HepG2 (cell line): ENCODE measurements around the gene PTH2. TPM values are rescaled to one million over a fixed set of nuclear protein-coding genes. Genes with fewer than 3 reads are reported as not detected.

ENCODE experiments used
- ATAC-seq: fragments of 200-7000 bp; cut with Tn5 transposase; 3 replicates; pipeline ENCODE4 v1.9.1; 2020; ENCODE audit warnings: mild to moderate bottlenecking, moderate library complexity
- BruUV-seq: library from RNA; stranded (reverse); fragments of 400-500 nt; replicated peaks from 2 replicates; lab custom pipeline; 2021; lab: Mats Ljungman, UMichigan
- CTCF ChIA-PET: fragments of 300-600 bp; formaldehyde crosslinking; extraction: SDS; loops from one replicate; lab custom pipeline; 2021; ENCODE audit warnings: low total read pairs, inconsistent platforms, low intra/inter-chr PET ratio; lab: Yijun Ruan, JAX
- POLR2A ChIA-PET: fragments of 350-600 bp; sonication (Branson Sonifier 250); formaldehyde crosslinking; loops from one replicate; lab custom pipeline; 2020; ENCODE audit warnings: antibody characterized with exemption, inconsistent platforms; lab: Yijun Ruan, JAX
- DNase-seq: peaks from one replicate; pipeline ENCODE4 v3.0.0-alpha.2; 2015; ENCODE audit warnings: low spot score
- FAIRE-seq: peaks from 3 replicates; lab custom pipeline; 2011; peaks lifted over from hg19 to GRCh38; lab: Jason Lieb, UNC
- H2AFZ ChIP-seq: one replicate; pipeline ENCODE4 v1.6.1; 2011; ENCODE audit warnings: low read length, inconsistent platforms
- H3K27ac ChIP-seq: fragments of 300-600 bp; 3 replicates; pipeline ENCODE4 v1.8.0; 2011; ENCODE audit warnings: mixed run types, mild to moderate bottlenecking, mixed read lengths, low read length, inconsistent platforms; ENCODE audit not compliant: insufficient read depth; ENCODE audit errors: extremely low read length
- H3K27me3 ChIP-seq, 2 experiments: fragments of 200-600 bp in 1 of 2; 2 replicates in 1 of 2; 3 replicates in 1 of 2; pipeline versions ENCODE4 v1.6.0 to v1.8.0; 2011; ENCODE audit warnings: low read length in 2 of 2, mild to moderate bottlenecking in 2 of 2, moderate library complexity in 2 of 2, inconsistent platforms in 1 of 2; ENCODE audit not compliant: insufficient read depth in 2 of 2, control insufficient read depth in 1 of 2
- H3K36me3 ChIP-seq, 2 experiments: fragments of 200-600 bp in 1 of 2; replicated peaks in 1 of 2; 2 replicates in 1 of 2; 3 replicates in 1 of 2; pipeline versions ENCODE4 v1.5.1 to v1.8.0; 2011; ENCODE audit warnings: low read length in 2 of 2, inconsistent platforms in 1 of 2; ENCODE audit not compliant: insufficient read depth in 2 of 2, control insufficient read depth in 1 of 2
- H3K4me1 ChIP-seq: 2 replicates; pipeline ENCODE4 v1.5.1; 2012; ENCODE audit warnings: low read length, inconsistent platforms; ENCODE audit not compliant: insufficient read depth
- H3K4me2 ChIP-seq: 2 replicates; pipeline ENCODE4 v1.6.0; 2011; ENCODE audit warnings: low read depth, low read length, inconsistent platforms
- H3K4me3 ChIP-seq, 3 experiments: fragments of 200-600 bp in 1 of 3; sonication (generic), shearing (Covaris generic) in 1 of 3; replicated peaks in 1 of 3; 2 replicates each; pipeline ENCODE4 v1.5.1; 2011 to 2016; ENCODE audit warnings: low read length in 3 of 3, inconsistent platforms in 2 of 3, low read depth in 2 of 3, mild to moderate bottlenecking in 2 of 3, control low read depth in 1 of 3, mixed read lengths in 1 of 3; ENCODE audit not compliant: insufficient read depth in 1 of 3
- H3K79me2 ChIP-seq: one replicate; pipeline ENCODE4 v1.6.1; 2011; ENCODE audit warnings: low read length, inconsistent platforms; ENCODE audit not compliant: insufficient read depth
- H3K9ac ChIP-seq: 2 replicates; pipeline ENCODE4 v1.6.0; 2011; ENCODE audit warnings: mild to moderate bottlenecking, low read depth, low read length, inconsistent platforms; ENCODE audit not compliant: insufficient read depth
- H3K9me3 ChIP-seq: 2 replicates; pipeline ENCODE4 v1.5.1; 2012; ENCODE audit warnings: mild to moderate bottlenecking, low read length
- H4K20me1 ChIP-seq: 2 replicates; pipeline ENCODE4 v1.6.0; 2011; ENCODE audit warnings: inconsistent platforms, mild to moderate bottlenecking, low read length, moderate library complexity; ENCODE audit not compliant: insufficient read depth
- ARID3A ChIP-seq: IDR thresholded peaks from 2 replicates; pipeline ENCODE4 v1.6.1; 2012; ENCODE audit warnings: low read depth, low read length, improper control_type of control experiment
- CHCHD3 ChIP-seq: sonication (generic); formaldehyde crosslinking; IDR thresholded peaks from 2 replicates; pipeline ENCODE4 v1.8.0; 2022; ENCODE audit warnings: mild to moderate bottlenecking, missing genetic modification reagents, moderate library complexity
- ERF ChIP-seq: IDR thresholded peaks from 2 replicates; pipeline ENCODE4 v1.6.1; 2018; ENCODE audit warnings: missing biosample characterization, missing genetic modification reagents
- FOXK1 ChIP-seq: sonication (generic); formaldehyde crosslinking; IDR thresholded peaks from 2 replicates; pipeline ENCODE4 v1.4.0; 2020; ENCODE audit warnings: low read depth, missing genetic modification reagents, borderline replicate concordance
- GTF3A ChIP-seq: sonication (generic); formaldehyde crosslinking; conservative IDR thresholded peaks from 2 replicates; pipeline ENCODE4 v1.4.0; 2020; ENCODE audit warnings: mild to moderate bottlenecking, missing genetic modification reagents
- KLF9 ChIP-seq: IDR thresholded peaks from 2 replicates; pipeline ENCODE4 v1.6.1; 2016; ENCODE audit warnings: low read depth
- MED1 ChIP-seq: sonication (generic); formaldehyde crosslinking; IDR thresholded peaks from 2 replicates; pipeline ENCODE4 v1.4.0; 2020; ENCODE audit warnings: missing genetic modification reagents
- MIER3 ChIP-seq: IDR thresholded peaks from 2 replicates; pipeline ENCODE4 v1.6.1; 2016; ENCODE audit warnings: missing compliant biosample characterization, borderline replicate concordance
- MXI1 ChIP-seq: IDR thresholded peaks from 3 replicates; pipeline ENCODE4 v1.6.1; 2012; ENCODE audit warnings: low read depth, low read length, inconsistent platforms, borderline replicate concordance
- MZF1 ChIP-seq: sonication (generic); formaldehyde crosslinking; IDR thresholded peaks from 2 replicates; pipeline ENCODE4 v1.8.1; 2023; ENCODE audit warnings: mild to moderate bottlenecking, missing genetic modification reagents, borderline replicate concordance
- NCOA5 ChIP-seq: sonication (generic); formaldehyde crosslinking; IDR thresholded peaks from 2 replicates; pipeline ENCODE4 v1.4.0; 2020; ENCODE audit warnings: missing genetic modification reagents
- PITX1 ChIP-seq: sonication (generic); formaldehyde crosslinking; IDR thresholded peaks from 2 replicates; pipeline ENCODE4 v1.5.1; 2020; ENCODE audit warnings: mild to moderate bottlenecking, missing genetic modification reagents
- TBP ChIP-seq: sonication (generic); formaldehyde crosslinking; IDR thresholded peaks from 2 replicates; pipeline ENCODE4 v1.5.0; 2020; ENCODE audit warnings: missing genetic modification reagents
- ZBTB10 ChIP-seq: sonication (generic); formaldehyde crosslinking; IDR thresholded peaks from 2 replicates; pipeline ENCODE4 v1.4.0; 2020; ENCODE audit warnings: missing genetic modification reagents, borderline replicate concordance
- ZFP1 ChIP-seq: IDR thresholded peaks from 2 replicates; pipeline ENCODE4 v1.6.1; 2016
- WGBS: methylation state at CpG from one replicate; pipeline ENCODE4 v1.1.6; 2017; ENCODE audit warnings: low lambda C conversion rate; 5-methylcytosine and 5-hydroxymethylcytosine counted together
- in situ Hi-C: cut with HindIII; loops from 2 replicates; pipeline ENCODE4 v1.10.0; 2017; ENCODE audit warnings: low pct_unique_long_range_greater_than_20kb; ENCODE audit not compliant: extremely low pct_ligation_motif_present
- intact Hi-C: fragments of 100-400 bp; cut with micrococcal nuclease; formaldehyde crosslinking; loops from one replicate; pipeline ENCODE4 v1.10.0; 2022; ENCODE audit not compliant: unreplicated experiment
- polyA plus RNA-seq, 8 experiments: library from polyadenylated mRNA; depleted of rRNA in 3 of 8; stranded (reverse) in 7 of 8; unstranded in 1 of 8; fragments of >200 nt; fragmentation: Illumina TruSeq in 4 of 8; extraction: Trizol in 4 of 8; gene quantifications; 2 replicates each; pipeline versions ENCODE4 v1.2.1 to v1.2.3, GENCODE V29; 2011 to 2016; ENCODE audit warnings: low read depth in 4 of 8, missing spikeins in 1 of 8, mixed read lengths in 1 of 8; ENCODE audit not compliant: insufficient read depth in 1 of 8
- total RNA-seq, 5 experiments: library from RNA; depleted of rRNA; stranded (reverse); fragments of >200 nt; fragmentation: Illumina TruSeq; extraction: Trizol; gene quantifications; 2 replicates each; pipeline ENCODE4 v1.2.3, GENCODE V29; 2016; ENCODE audit warnings: low read depth in 1 of 5

The PTH2 gene
- total and polyA plus RNA-seq, 2 of the 13 experiments (the other 11 are each of a cell fraction or from before 2014, with no cell fraction given), result not detected

- no peaks in the 10 kb centered on the region for H3K4me1 ChIP-seq
- WGBS, result 15% methylated on average over 3 of the region's 3 CpGs
- TF ChIP-seq MXI1, result no peak
- TF ChIP-seq GTF3A (CRISPR knock-in tag), result no peak
- no peak for TF ChIP-seq ERF
- no peak for TF ChIP-seq FOXK1 (CRISPR knock-in tag)
- no peak for TF ChIP-seq CHCHD3
- no peak for TF ChIP-seq NCOA5 (CRISPR knock-in tag)
- TF ChIP-seq MZF1 (CRISPR knock-in tag), result no peak
- no peak for TF ChIP-seq MIER3
- TF ChIP-seq ZBTB10 (CRISPR knock-in tag), result no peak
- TF ChIP-seq TBP (CRISPR knock-in tag), result no peak
- no peak for TF ChIP-seq MED1 (CRISPR knock-in tag)
- no peak for TF ChIP-seq ARID3A
- TF ChIP-seq KLF9 (CRISPR knock-in tag), result no peak
- TF ChIP-seq ZFP1 (CRISPR knock-in tag), result no peak
- TF ChIP-seq PITX1 (CRISPR knock-in tag), result no peak
- no peak overlapping the region for H3K9ac ChIP-seq
- intact Hi-C loops (no loop called here), in situ Hi-C loops (no loop called here)
- H3K36me3 ChIP-seq, result no peaks in the 10 kb centered on the region
- no peak overlapping the region for H3K4me2 ChIP-seq
- no TSS peak for BruUV-seq
- no peaks in the 10 kb centered on the region for H3K79me2 ChIP-seq
- DNase-seq (no peak), FAIRE-seq (no peak), ATAC-seq (no peak)
- H3K9me3 ChIP-seq, result no peaks in the 10 kb centered on the region
- no peak overlapping the region for H3K4me3 ChIP-seq
- peaks cover 13 to 76% of the 10 kb centered on the region in 2 experiments; a peak in 4 of 5 replicates for H3K27me3 ChIP-seq
- POLR2A ChIA-PET, result no interaction called here
- H2AFZ ChIP-seq, result no peak overlapping the region
- H3K27ac ChIP-seq, result no peak overlapping the region
- no peaks in the 10 kb centered on the region for H4K20me1 ChIP-seq
- CTCF ChIA-PET, result no interaction called here
Observed at GRCh38 chr19:49414256-49414655, 9.0 kb downstream of the PTH2 start.
